ENCODE measurements around the gene IL36B.

GRCh38 chr2:113036763-113037162 is 15.9 kb downstream of the IL36B start:
- TF ChIP-seq PATZ1 (CRISPR knock-in tag; IDR thresholded peaks at IDR 0.05; ENCODE audit: borderline replicate concordance) (no peak), RARB (CRISPR knock-in tag; IDR thresholded peaks at IDR 0.05) (no peak), ARNTL (CRISPR knock-in tag; IDR thresholded peaks at IDR 0.05; ENCODE audit: borderline replicate concordance, low read depth) (no peak), ISL1 (CRISPR knock-in tag; IDR thresholded peaks at IDR 0.05) (no peak)
